GM13977 (cell line): ENCODE measurements around the gene SERPINA1.

Source experiments
- DNase-seq: peaks from one replicate; pipeline ENCODE4 v3.0.0; 2012; ENCODE audit warnings: low spot score
- CTCF ChIP-seq: IDR thresholded peaks from 2 replicates; pipeline ENCODE4 v1.5.1; 2012; ENCODE audit warnings: mild to moderate bottlenecking, control low read depth; ENCODE audit not compliant: insufficient read depth; ENCODE audit errors: extremely low read depth, missing control alignments
- in situ Hi-C: fragments of 300-500 bp; cut with MboI; formaldehyde crosslinking; loops from one replicate; pipeline ENCODE4 v1.12.0; 2022; ENCODE audit warnings: low sequenced_read_pairs, low pct_unique_long_range_greater_than_20kb, mixed read lengths, inconsistent platforms; ENCODE audit not compliant: unreplicated experiment

The SERPINA1 gene

GRCh38 chr14:94394025-94394493, 5.7 kb upstream of the SERPINA1 start:
- in situ Hi-C loops, result no loop called here
- no peak for TF ChIP-seq CTCF
- DNase-seq, result no peak

- no peak for DNase-seq
- TF ChIP-seq CTCF, result no peak
- in situ Hi-C loops, result no loop called here
Measured at GRCh38 chr14:94393474-94393873, 5.1 kb upstream of the SERPINA1 start.

GRCh38 chr14:94392510-94392935, 4.1 kb upstream of the SERPINA1 start:
- no peak for DNase-seq
- in situ Hi-C loops, result no loop called here
- TF ChIP-seq CTCF, result no peak

GRCh38 chr14:94391281-94391975, 3.0 kb upstream of the SERPINA1 start:
- no peak for DNase-seq
- in situ Hi-C loops, result no loop called here
- TF ChIP-seq CTCF, result no peak

- in situ Hi-C loops, result no loop called here
- DNase-seq, result no peak
- no peak for TF ChIP-seq CTCF
Measured at GRCh38 chr14:94390372-94391086, 2.1 kb upstream of the SERPINA1 start.

GRCh38 chr14:94389731-94390371, 1.4 kb upstream of the SERPINA1 start:
- TF ChIP-seq CTCF, result no peak
- in situ Hi-C loops, result no loop called here

More at GRCh38 chr14:94389731-94390371, 1.4 kb upstream of the SERPINA1 start:
- no peak for DNase-seq
